Mesothelial cell of epicardium (in vitro differentiated cells): ENCODE data around the gene CD8A. TPM values are rescaled to one million over a fixed set of nuclear protein-coding genes. Genes with fewer than 3 reads are reported as not detected.

Experiments used
- DNase-seq, 2 experiments: peaks; one replicate each; pipeline ENCODE4 v3.0.0; 2021; ENCODE audit warnings: low spot score in 2 of 2; ENCODE audit not compliant: unreplicated experiment in 2 of 2
- H3K27ac Mint-ChIP-seq: 2 replicates; pipeline ENCODE4 v1.8.0; 2021; ENCODE audit warnings: mixed read lengths
- H3K27me3 Mint-ChIP-seq: 2 replicates; pipeline ENCODE4 v1.8.0; 2021; ENCODE audit warnings: low read depth, mixed read lengths
- H3K36me3 Mint-ChIP-seq: 2 replicates; pipeline ENCODE4 v1.8.0; 2021; ENCODE audit warnings: mixed read lengths
- H3K4me1 Mint-ChIP-seq: 2 replicates; pipeline ENCODE4 v1.8.0; 2021; ENCODE audit warnings: mixed read lengths
- H3K4me3 Mint-ChIP-seq: 2 replicates; pipeline ENCODE4 v1.8.0; 2021; ENCODE audit warnings: mild to moderate bottlenecking, moderate library complexity, mixed read lengths
- H3K9me3 Mint-ChIP-seq: 2 replicates; pipeline ENCODE4 v1.8.0; 2021; ENCODE audit warnings: mixed read lengths
- CTCF ChIP-seq: fragments of 200-600 bp; sonication (generic); IDR thresholded peaks from one replicate; pipeline ENCODE4 v1.5.0; 2021; ENCODE audit warnings: antibody characterized with exemption; ENCODE audit not compliant: unreplicated experiment
- total RNA-seq: library from RNA; stranded (reverse); gene quantifications from 3 replicates; pipeline ENCODE4 v1.2.1, GENCODE V29; 2021

CD8A gene
- total RNA-seq, 1 donor from 2014 or later, result 0.38 TPM

GRCh38 chr2:86822668-86823345 is 32.1 kb upstream of the CD8A start:
- H3K27ac Mint-ChIP-seq, result no peak overlapping the region
- no peak overlapping the region for H3K4me3 Mint-ChIP-seq
- no peaks in the 10 kb centered on the region for H3K4me1 Mint-ChIP-seq

GRCh38 chr2:86821842-86822241 is 31.1 kb upstream of the CD8A start:
- H3K27ac Mint-ChIP-seq, result no peak overlapping the region
- TF ChIP-seq CTCF, result no peak
- H3K36me3 Mint-ChIP-seq, result peaks cover 2% of the 10 kb centered on the region
- no peaks in the 10 kb centered on the region for H3K4me1 Mint-ChIP-seq
- H3K27me3 Mint-ChIP-seq, result peaks cover 18% of the 10 kb centered on the region
- H3K4me3 Mint-ChIP-seq, result no peak overlapping the region
- peaks cover 23% of the 10 kb centered on the region for H3K9me3 Mint-ChIP-seq
- no peak for DNase-seq

More at GRCh38 chr2:86822668-86823345, 32.1 kb upstream of the CD8A start:
- peaks cover 18% of the 10 kb centered on the region for H3K27me3 Mint-ChIP-seq
- no peak for DNase-seq
- no peak for TF ChIP-seq CTCF
- H3K9me3 Mint-ChIP-seq, result peaks cover 23% of the 10 kb centered on the region
- H3K36me3 Mint-ChIP-seq, result peaks cover 2% of the 10 kb centered on the region

GRCh38 chr2:86821306-86821705 is 30.6 kb upstream of the CD8A start:
- Mint-ChIP-seq H3K27ac (no peak overlapping the region), H3K4me3 (no peak overlapping the region), H3K27me3 (peaks cover 18% of the 10 kb centered on the region), H3K9me3 (peaks cover 23% of the 10 kb centered on the region), H3K36me3 (peaks cover 2% of the 10 kb centered on the region), H3K4me1 (no peaks in the 10 kb centered on the region)
- DNase-seq, result no peak
- TF ChIP-seq CTCF, result no peak

- no peak for DNase-seq
- no peak for TF ChIP-seq CTCF
- no peaks in the 10 kb centered on the region for H3K4me1 Mint-ChIP-seq
- H3K9me3 Mint-ChIP-seq, result peaks cover 23% of the 10 kb centered on the region
- H3K4me3 Mint-ChIP-seq, result no peak overlapping the region
- H3K27ac Mint-ChIP-seq, result no peak overlapping the region
- H3K36me3 Mint-ChIP-seq, result peaks cover 2% of the 10 kb centered on the region
- peaks cover 9% of the 10 kb centered on the region for H3K27me3 Mint-ChIP-seq
Measured at GRCh38 chr2:86818957-86819356, 28.2 kb upstream of the CD8A start.

GRCh38 chr2:86818114-86818801 is 27.5 kb upstream of the CD8A start:
- Mint-ChIP-seq H3K4me1 (no peaks in the 10 kb centered on the region), H3K4me3 (no peak overlapping the region), H3K27ac (no peak overlapping the region), H3K27me3 (peaks cover 9% of the 10 kb centered on the region), H3K36me3 (peaks cover 2% of the 10 kb centered on the region), H3K9me3 (peaks cover 29% of the 10 kb centered on the region)
- DNase-seq, result no peak
- no peak for TF ChIP-seq CTCF
